Neural progenitor cell (in vitro differentiated cells): ENCODE data around the gene PRPSAP1.

Source experiments
- CTCF ChIP-seq: fragments of 200-600 bp; sonication (generic); IDR thresholded peaks from 2 replicates; pipeline ENCODE4 v1.5.1; 2017; ENCODE audit warnings: antibody characterized with exemption, mild to moderate bottlenecking
- EZH2phosphoT487 ChIP-seq: fragments of 200-600 bp; sonication (generic); IDR thresholded peaks from 2 replicates; pipeline ENCODE4 v1.6.1; 2017; ENCODE audit warnings: antibody characterized with exemption

- TF ChIP-seq CTCF: peak; percentile 33
- TF ChIP-seq EZH2phosphoT487: peak; percentile 45
These were observed 30.0 kb upstream of the PRPSAP1 start for GRCh38 chr17:76383546-76384221.
